SU-DHL-6 (cell line): Measurements from ENCODE around the gene CCDC188.

ENCODE experiments used
- H2AFZ ChIP-seq: fragments of 200-600 bp; sonication (generic); 2 replicates; pipeline ENCODE4 v1.6.1; 2014; ENCODE audit warnings: low read depth, mild to moderate bottlenecking, moderate library complexity, mixed read lengths, antibody characterized with exemption, low read length; ENCODE audit not compliant: severe bottlenecking
- H3F3A ChIP-seq: fragments of 200-600 bp; shearing (Covaris generic); 2 replicates; pipeline ENCODE4 v1.6.0; 2016; ENCODE audit warnings: antibody characterized with exemption, mild to moderate bottlenecking; ENCODE audit not compliant: insufficient read depth
- H3K27ac ChIP-seq: fragments of 200-600 bp; sonication (generic); 2 replicates; pipeline ENCODE4 v1.5.1; 2016; ENCODE audit warnings: low read depth, mild to moderate bottlenecking, low read length, moderate library complexity, mixed read lengths
- H3K27me3 ChIP-seq: fragments of 200-600 bp; sonication (generic), shearing (Covaris generic); 2 replicates; pipeline ENCODE4 v1.6.0; 2014; ENCODE audit warnings: mild to moderate bottlenecking, low read length
- H3K36me3 ChIP-seq: fragments of 200-600 bp; sonication (generic); 2 replicates; pipeline ENCODE4 v1.6.1; 2014; ENCODE audit warnings: mild to moderate bottlenecking, low read length, mixed read lengths
- H3K4me2 ChIP-seq: fragments of 300-600, 200-600 bp; shearing (Covaris generic), sonication (generic); 2 replicates; pipeline ENCODE4 v1.6.0; 2014; ENCODE audit warnings: low read length, low read depth, mild to moderate bottlenecking; ENCODE audit not compliant: poor library complexity, severe bottlenecking
- H3K4me3 ChIP-seq: fragments of 200-600 bp; sonication (generic); 2 replicates; pipeline ENCODE4 v1.5.1; 2014; ENCODE audit warnings: antibody characterized with exemption, low read length, mild to moderate bottlenecking, mixed read lengths; ENCODE audit not compliant: insufficient read depth, poor library complexity, severe bottlenecking
- H3K79me2 ChIP-seq: fragments of 200-600 bp; sonication (generic); 2 replicates; pipeline ENCODE4 v1.6.1; 2014; ENCODE audit warnings: mild to moderate bottlenecking, low read length, moderate library complexity; ENCODE audit not compliant: insufficient read depth
- H3K9ac ChIP-seq: fragments of 200-600 bp; sonication (generic); 2 replicates; pipeline ENCODE4 v1.7.0; 2014; ENCODE audit warnings: mild to moderate bottlenecking, low read length
- H3K9me2 ChIP-seq: fragments of 200-600 bp; sonication (generic); replicated peaks from 2 replicates; pipeline ENCODE4 v1.6.1; 2014; ENCODE audit warnings: low read length; ENCODE audit not compliant: insufficient read depth
- H3K9me3 ChIP-seq: fragments of 200-600 bp; sonication (generic); 2 replicates; pipeline ENCODE4 v1.6.1; 2014; ENCODE audit warnings: low read length, mixed read lengths; ENCODE audit not compliant: insufficient read depth
- H4K20me1 ChIP-seq: fragments of 200-600 bp; sonication (generic); 2 replicates; pipeline ENCODE4 v1.6.1; 2014; ENCODE audit warnings: low read depth, mild to moderate bottlenecking, antibody characterized with exemption, low read length, moderate library complexity, mixed read lengths
- EZH2phosphoT487 ChIP-seq: fragments of 200-600 bp; sonication (generic), shearing (Covaris generic); conservative IDR thresholded peaks from 2 replicates; pipeline ENCODE4 v1.6.1; 2018; ENCODE audit warnings: mild to moderate bottlenecking, antibody characterized with exemption, low read length, moderate library complexity, mixed read lengths
- TF ChIP-seq, protein P1 (sequence below): fragments of 200-600 bp; sonication (generic); IDR thresholded peaks from one replicate; pipeline ENCODE4 v1.5.1; 2017; ENCODE audit warnings: antibody characterized with exemption, mild to moderate bottlenecking, low read length, moderate library complexity; ENCODE audit not compliant: insufficient read depth, poor library complexity, severe bottlenecking

The CCDC188 gene

DNA sequence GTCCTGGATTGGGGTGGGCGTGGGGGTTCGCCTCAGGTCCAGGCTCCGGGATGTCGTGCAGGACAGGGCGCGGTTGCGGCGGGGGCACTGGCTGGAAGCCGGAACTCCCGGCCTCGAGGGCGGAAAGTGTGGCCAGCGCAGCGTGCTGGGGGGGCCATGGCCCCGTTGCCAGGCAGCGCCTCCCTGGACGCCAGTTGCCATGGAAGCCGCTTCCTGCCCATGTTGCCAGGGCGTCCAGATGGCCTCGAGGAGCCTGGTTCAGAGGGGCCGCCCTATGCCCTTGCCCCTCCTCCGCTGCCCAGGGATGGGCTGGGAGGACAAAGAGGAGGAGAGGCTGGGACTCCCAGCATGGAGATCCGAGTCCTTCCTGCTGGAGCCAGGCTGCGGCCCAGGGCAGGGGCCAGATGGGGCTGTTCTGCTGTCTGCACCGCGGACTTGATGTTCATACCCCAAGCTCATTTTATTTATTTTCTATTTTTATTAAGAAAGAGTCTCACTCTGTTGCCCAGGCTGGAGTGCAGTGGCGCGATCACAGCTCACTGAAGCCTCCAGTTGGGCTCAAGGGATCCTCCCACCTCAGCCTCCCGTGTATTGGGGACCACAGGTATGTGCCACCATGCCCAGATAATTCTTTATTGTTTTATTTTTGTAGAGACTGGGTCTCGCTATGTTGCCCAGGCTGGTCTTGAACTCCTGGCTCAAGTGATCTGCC, 4.6 kb upstream of the CCDC188 start:
- Histone ChIP-seq H3F3A (no peaks in the 10 kb centered on the region), H3K4me2 (no peak overlapping the region), H3K27ac (no peak overlapping the region), H3K27me3 (no peaks in the 10 kb centered on the region), H2AFZ (no peak overlapping the region), H3K9ac (no peak overlapping the region), H3K79me2 (no peaks in the 10 kb centered on the region), H3K4me3 (no peak overlapping the region), H4K20me1 (no peaks in the 10 kb centered on the region), H3K36me3 (no peaks in the 10 kb centered on the region), H3K9me3 (no peaks in the 10 kb centered on the region), H3K9me2 (no peaks in the 10 kb centered on the region)
- TF ChIP-seq, protein P1, sequence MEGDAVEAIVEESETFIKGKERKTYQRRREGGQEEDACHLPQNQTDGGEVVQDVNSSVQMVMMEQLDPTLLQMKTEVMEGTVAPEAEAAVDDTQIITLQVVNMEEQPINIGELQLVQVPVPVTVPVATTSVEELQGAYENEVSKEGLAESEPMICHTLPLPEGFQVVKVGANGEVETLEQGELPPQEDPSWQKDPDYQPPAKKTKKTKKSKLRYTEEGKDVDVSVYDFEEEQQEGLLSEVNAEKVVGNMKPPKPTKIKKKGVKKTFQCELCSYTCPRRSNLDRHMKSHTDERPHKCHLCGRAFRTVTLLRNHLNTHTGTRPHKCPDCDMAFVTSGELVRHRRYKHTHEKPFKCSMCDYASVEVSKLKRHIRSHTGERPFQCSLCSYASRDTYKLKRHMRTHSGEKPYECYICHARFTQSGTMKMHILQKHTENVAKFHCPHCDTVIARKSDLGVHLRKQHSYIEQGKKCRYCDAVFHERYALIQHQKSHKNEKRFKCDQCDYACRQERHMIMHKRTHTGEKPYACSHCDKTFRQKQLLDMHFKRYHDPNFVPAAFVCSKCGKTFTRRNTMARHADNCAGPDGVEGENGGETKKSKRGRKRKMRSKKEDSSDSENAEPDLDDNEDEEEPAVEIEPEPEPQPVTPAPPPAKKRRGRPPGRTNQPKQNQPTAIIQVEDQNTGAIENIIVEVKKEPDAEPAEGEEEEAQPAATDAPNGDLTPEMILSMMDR: no peak
- TF ChIP-seq EZH2phosphoT487: no peak

DNA sequence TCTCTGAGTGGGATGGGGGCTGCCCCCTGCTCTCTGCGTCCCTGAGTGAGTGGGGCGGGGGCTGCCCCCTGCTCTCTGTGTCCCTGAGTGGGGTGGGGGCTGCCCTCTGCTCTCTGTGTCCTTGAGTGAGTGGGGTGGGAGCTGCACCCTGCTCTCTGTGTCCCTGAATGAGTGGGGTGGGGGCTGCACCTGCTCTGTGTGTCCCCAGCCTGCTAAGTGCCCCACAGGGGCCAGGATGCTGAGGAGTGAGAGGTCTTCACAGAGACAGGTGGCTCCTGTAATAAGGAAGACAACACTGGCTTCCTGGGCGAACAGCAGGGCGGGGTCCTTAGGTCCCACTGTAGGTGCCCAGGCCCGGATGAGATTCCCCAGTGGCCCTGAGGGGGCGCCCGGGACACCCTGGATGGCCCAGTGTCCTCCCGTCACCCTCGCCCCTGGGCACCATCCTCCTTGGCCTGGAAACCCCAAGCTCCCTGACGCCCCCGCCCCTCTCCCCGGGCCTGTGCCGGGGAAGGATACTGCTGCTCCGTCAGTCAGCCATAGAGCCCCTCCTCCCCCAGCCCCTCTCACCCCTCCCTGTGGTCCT, 3.8 kb upstream of the CCDC188 start:
- no peak overlapping the region for H2AFZ ChIP-seq
- H3K27ac ChIP-seq: no peak overlapping the region
- no peaks in the 10 kb centered on the region for H4K20me1 ChIP-seq
- no peak overlapping the region for H3K4me3 ChIP-seq
- H3K4me2 ChIP-seq: no peak overlapping the region
- no peaks in the 10 kb centered on the region for H3K36me3 ChIP-seq
- H3K9ac ChIP-seq: no peak overlapping the region
- TF ChIP-seq, protein P1: no peak
- H3K9me3 ChIP-seq: no peaks in the 10 kb centered on the region
- no peaks in the 10 kb centered on the region for H3K27me3 ChIP-seq
- H3K9me2 ChIP-seq: no peaks in the 10 kb centered on the region
- H3K79me2 ChIP-seq: no peaks in the 10 kb centered on the region
- H3F3A ChIP-seq: no peaks in the 10 kb centered on the region

DNA sequence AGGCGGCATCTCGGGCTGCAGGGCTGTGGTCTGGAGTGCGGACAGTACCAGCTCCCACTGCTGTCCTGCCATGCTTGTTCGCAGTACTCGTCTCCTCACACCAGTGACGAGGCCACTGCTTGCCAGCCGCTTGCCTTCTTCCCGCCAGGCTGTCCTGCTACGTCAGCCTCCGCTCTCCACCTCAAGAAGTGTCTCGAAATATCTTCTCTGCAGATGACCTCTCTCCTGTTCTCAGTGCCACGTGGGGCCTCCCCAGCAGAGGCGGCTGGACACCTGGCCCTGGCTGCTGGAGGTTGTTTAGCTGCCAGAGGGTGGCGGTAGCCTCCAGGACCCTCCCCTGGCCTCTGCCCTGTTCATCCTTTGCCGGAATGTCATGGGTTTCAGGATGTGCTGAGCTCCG, 3.1 kb upstream of the CCDC188 start:
- Histone ChIP-seq H4K20me1 (no peaks in the 10 kb centered on the region), H3K79me2 (no peaks in the 10 kb centered on the region), H3K9ac (no peak overlapping the region), H3K27me3 (no peaks in the 10 kb centered on the region), H2AFZ (no peak overlapping the region), H3K27ac (no peak overlapping the region), H3K9me2 (no peaks in the 10 kb centered on the region), H3K36me3 (no peaks in the 10 kb centered on the region), H3K4me2 (no peak overlapping the region), H3F3A (no peaks in the 10 kb centered on the region), H3K4me3 (no peak overlapping the region), H3K9me3 (no peaks in the 10 kb centered on the region)
- TF ChIP-seq, protein P1: no peak
